HG02840 (cell line): ENCODE results near the gene KCNJ9.

Experiments
- ATAC-seq: cut with Tn5 transposase; IDR thresholded peaks from one replicate; pipeline ENCODE4 v1.9.1; 2021; ENCODE audit warnings: mild to moderate bottlenecking, moderate library complexity, moderate number of reproducible peaks; ENCODE audit not compliant: unreplicated experiment, low FRiP score

Gene KCNJ9

DNA sequence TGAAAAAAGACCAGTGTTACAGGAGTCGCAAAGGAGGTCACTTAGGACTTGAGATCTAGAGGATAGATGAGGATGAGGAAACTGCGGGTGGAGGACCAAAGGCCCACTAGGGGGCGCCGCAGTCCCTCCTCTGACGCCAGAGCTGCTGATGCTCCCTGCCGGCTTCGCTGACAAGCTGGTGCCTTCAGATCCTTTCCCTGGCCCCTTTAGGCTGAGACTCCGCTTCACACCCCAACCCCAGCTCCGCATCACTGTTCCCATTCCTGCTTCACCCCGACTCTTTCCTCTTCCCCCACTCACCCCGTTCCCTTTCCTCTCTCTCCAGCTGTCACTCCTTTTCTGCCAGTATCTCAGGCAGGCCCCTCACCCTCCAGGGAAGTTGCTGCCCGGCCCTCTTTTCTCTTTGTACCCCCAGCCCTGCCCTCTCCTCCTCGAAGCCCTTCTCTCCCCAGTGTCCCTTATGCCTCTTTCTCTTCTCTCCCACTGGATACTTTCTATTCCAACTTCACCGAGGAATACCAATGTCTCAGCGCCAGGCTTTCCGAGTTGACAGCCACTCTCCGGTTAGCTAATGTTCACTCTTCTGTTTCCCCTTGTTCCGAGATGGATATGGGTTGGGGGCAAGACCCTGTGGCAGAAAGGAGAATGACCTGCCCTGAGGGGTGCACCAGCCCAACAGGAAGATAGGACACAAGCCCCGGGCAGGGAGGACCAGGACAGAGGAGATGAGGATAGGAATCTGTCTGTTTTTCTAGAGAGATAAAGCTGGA, 4.5 kb downstream of the KCNJ9 start:
- no peak for ATAC-seq

- no peak for ATAC-seq
Observed at GRCh38 chr1:160086456-160086892, 5.1 kb downstream of the KCNJ9 start.

DNA sequence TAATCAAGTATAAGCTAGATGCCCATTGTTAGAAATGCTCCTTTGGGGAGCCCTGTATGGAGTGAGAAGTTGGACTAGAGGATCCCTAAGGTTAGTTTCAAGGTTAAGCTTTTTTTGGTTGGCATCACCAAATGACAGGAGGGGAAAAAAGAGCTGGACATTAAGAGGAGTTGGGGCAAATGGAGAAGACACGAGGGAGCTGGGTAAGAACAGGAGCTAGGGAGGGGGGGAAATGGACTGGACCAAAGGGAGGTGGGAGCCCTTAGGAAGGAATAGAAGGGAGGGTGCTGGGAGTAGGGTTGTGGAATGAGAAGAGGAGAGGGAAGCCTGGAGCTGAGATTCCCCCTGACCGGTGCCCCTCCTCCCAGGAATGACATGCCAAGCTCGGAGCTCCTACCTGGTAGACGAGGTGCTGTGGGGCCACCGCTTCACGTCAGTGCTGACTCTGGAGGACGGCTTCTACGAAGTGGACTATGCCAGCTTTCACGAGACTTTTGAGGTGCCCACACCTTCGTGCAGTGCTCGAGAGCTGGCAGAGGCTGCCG, 5.9 kb downstream of the KCNJ9 start:
- no peak for ATAC-seq

GRCh38 chr1:160089883-160090282, 8.5 kb downstream of the KCNJ9 start:
- ATAC-seq, result no peak

DNA sequence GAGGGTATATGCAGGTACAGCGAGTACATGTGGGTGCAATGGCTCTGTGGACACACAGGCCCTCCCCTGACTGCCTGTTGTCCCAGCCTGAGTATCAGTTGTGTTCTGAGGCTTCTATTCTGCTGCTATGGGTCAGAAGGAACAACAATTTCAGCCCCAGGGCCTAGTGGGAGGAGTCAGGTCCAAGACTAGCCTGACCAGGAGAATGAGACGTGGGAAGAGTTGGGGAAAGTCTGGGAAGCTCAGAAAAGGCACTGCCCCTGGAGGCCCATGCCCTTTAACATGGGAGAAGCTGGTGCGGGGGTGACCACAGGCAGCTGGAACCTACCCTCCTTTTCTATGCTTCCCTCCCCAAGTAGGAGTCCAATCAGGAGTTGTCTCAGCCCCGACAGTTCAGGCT, 9.4 kb downstream of the KCNJ9 start:
- ATAC-seq, result no peak

DNA sequence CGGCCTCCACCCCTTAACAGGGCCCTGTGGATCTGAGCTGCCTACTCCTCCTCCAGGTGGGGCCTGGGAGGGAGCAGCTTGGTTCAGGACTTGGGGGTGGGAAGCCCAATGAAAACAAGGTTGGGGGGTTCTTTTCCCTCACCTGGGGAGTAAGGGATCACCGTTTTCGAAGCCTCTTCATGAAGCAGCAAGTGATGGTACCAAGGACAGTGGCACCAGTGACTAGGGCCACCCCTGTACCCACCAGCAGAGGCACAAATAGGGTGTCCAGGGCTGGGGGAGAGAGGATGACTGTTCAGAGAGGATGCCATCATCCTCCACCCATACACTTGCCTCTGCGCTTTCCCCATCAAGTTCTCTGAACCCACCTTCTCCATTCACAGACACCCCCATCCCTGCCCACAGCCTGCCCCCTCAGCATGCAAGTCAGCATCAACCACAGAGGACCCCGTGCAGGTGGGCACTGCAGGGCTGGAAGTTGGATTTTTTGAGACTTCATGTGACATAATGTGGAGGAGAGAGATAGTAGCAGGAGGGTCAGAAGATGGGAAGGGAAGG, 10.4 kb downstream of the KCNJ9 start:
- no peak for ATAC-seq

DNA sequence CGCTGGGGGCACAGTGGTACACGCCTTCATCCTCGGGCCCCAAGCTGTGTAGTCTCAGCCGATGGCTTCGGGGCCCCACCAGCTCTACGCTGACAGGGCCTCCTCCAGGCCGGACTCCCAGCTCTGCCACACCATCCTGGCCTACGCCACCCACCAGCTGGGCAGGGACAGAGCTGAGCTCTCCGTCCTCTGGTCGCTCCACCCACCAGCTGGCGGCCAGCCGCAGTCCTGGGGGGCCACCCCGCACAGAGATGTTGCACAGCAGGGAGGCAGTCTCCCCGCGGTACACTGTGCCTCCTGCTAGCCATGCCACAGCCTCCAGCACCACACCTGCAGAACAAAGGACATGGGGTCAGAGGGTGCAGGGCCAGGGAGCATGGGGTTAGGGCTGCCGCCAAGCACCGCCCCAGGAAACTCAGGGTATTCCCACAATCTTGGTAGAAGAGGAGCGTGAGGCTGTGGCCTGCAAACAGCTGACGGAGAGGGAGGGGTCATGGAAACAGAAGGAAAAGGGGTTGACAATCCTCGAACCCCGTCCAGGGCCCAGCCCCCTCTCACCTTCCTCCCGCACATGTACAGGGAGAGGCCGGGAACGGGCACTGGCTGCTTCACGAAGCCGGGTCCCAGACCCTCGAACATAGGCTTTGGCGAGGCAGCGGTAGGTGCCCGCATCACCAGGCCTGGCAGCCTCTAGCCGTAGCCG, 11.2 kb downstream of the KCNJ9 start:
- no peak for ATAC-seq

DNA sequence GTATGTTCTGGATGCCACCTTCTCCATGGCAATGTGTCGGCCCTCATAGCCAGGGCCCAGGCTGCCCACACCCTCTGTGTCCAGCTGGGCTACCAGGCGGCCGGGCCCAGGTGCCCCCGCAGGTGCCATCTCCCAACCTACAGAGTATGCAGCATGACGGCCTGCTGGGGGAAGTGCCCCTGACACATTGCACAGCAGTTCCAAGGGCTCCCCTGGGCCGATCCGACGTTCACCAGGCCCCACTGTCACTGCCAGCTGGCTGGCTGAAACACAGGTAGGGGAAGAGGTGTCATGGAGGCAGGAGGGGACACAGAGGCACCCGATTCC, 11.7 kb downstream of the KCNJ9 start:
- no peak for ATAC-seq

GRCh38 chr1:160093624-160094290, 12.4 kb downstream of the KCNJ9 start:
- no peak for ATAC-seq

GRCh38 chr1:160094291-160094625, 12.9 kb downstream of the KCNJ9 start:
- no peak for ATAC-seq

- no peak for ATAC-seq
Observed at GRCh38 chr1:160094806-160095205, 13.5 kb downstream of the KCNJ9 start.

GRCh38 chr1:160095382-160096105, 14.2 kb downstream of the KCNJ9 start:
- ATAC-seq, result no peak

GRCh38 chr1:160096274-160097116, 15.2 kb downstream of the KCNJ9 start:
- ATAC-seq, result no peak

GRCh38 chr1:160097151-160097910, 16.0 kb downstream of the KCNJ9 start:
- ATAC-seq, result no peak

DNA sequence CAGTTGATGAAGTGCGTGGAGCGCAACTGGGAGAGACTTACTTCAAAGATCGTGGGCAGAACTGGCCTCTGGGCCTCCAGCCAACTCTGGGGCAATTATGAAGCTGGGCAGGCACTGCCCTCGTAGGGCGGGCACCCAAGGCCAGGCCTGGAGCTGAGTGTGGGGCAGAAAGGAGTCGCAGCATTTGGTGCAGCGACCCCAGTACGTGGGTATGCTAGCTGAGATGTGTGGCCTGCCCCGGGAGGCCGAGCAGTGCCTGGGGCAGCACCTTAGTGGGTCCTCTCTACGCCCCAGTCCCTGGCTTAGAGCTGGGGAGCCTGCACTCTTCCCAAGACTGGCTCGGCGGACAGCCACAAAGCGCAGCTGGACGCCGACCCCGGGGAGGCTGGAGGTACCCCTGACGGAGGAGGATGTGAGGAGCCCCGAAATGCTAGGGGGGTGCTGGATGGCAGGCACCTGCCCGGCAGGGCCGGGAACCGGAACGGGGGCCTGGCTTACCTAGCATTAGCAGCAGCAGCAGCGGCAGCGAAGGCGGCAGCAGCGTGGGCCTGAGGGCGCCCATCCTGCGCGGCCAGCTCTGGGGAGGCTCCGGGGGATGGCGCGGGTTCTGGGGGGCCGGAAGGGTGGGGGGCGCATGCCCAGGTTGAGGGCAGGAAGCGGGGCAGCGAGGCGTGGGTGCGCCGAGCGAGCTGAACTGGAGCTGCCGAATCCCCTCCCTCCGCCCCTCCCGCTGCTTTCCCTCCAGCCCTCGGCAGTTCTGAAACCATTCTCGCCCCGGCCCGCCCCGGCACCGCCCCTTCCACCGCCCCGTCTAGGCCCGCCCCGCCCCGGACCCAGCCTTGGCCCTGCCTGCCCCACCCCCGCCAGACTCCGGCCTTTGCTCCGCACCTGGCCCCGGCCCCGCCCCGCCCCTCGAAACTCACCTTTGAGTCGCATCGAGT, 16.8 kb downstream of the KCNJ9 start, which contains the start of gene IGSF8:
Gene IGSF8 (minus strand): TSS at position 709 of the 941 bp plus-strand sequence. CDS start 147 bp downstream, at position 562.
- ATAC-seq, result peak; percentile 46

- ATAC-seq, result peak; percentile 77
Observed at GRCh38 chr1:160098852-160099561, 17.7 kb downstream of the KCNJ9 start.
